HUES6 (cell line): Measurements from ENCODE around the gene KPNA4.

ENCODE experiments used
- H3K27ac ChIP-seq: 2 replicates; pipeline ENCODE4 v1.7.0; 2013; ENCODE audit warnings: low read depth, mild to moderate bottlenecking, low read length, inconsistent platforms
- H3K27me3 ChIP-seq: 2 replicates; pipeline ENCODE4 v1.6.1; 2013; ENCODE audit warnings: low read length; ENCODE audit not compliant: control insufficient read depth, insufficient read depth
- H3K36me3 ChIP-seq: 2 replicates; pipeline ENCODE4 v1.6.1; 2013; ENCODE audit warnings: low read length; ENCODE audit not compliant: control insufficient read depth, insufficient read depth
- H3K4me1 ChIP-seq: 2 replicates; pipeline ENCODE4 v1.6.1; 2013; ENCODE audit warnings: low read length; ENCODE audit not compliant: control insufficient read depth, insufficient read depth
- H3K4me3 ChIP-seq: 2 replicates; pipeline ENCODE4 v1.5.1; 2013; ENCODE audit warnings: low read depth, low read length
- H3K9ac ChIP-seq: one replicate; pipeline ENCODE4 v1.6.1; 2013; ENCODE audit warnings: mild to moderate bottlenecking, low read length
- H3K9me3 ChIP-seq: 2 replicates; pipeline ENCODE4 v1.6.1; 2013; ENCODE audit warnings: low read depth, low read length; ENCODE audit not compliant: control insufficient read depth, insufficient read depth

The KPNA4 gene

GRCh38 chr3:160474416-160474838, 90.9 kb downstream of the KPNA4 start:
- H3K27me3 ChIP-seq: no peaks in the 10 kb centered on the region; the same call in 1 of the 2 replicates
- no peaks in the 10 kb centered on the region for H3K4me1 ChIP-seq

GRCh38 chr3:160473978-160474377, 91.4 kb downstream of the KPNA4 start:
- no peaks in the 10 kb centered on the region for H3K4me1 ChIP-seq
- H3K4me3 ChIP-seq: no peak overlapping the region
- H3K36me3 ChIP-seq: no peaks in the 10 kb centered on the region
- H3K27me3 ChIP-seq: no peaks in the 10 kb centered on the region; the same call in 1 of the 2 replicates
- no peak overlapping the region for H3K27ac ChIP-seq
- no peak overlapping the region for H3K9ac ChIP-seq
- H3K9me3 ChIP-seq: peaks cover 27% of the 10 kb centered on the region

More at GRCh38 chr3:160474416-160474838, 90.9 kb downstream of the KPNA4 start:
- Histone ChIP-seq H3K9ac (no peak overlapping the region), H3K9me3 (peaks cover 23% of the 10 kb centered on the region), H3K4me3 (no peak overlapping the region), H3K36me3 (no peaks in the 10 kb centered on the region), H3K27ac (no peak overlapping the region)

- H3K4me3 ChIP-seq: no peak overlapping the region
- peaks cover 29% of the 10 kb centered on the region for H3K9me3 ChIP-seq
- H3K9ac ChIP-seq: no peak overlapping the region
- no peak overlapping the region for H3K27ac ChIP-seq
- no peaks in the 10 kb centered on the region for H3K36me3 ChIP-seq
- no peaks in the 10 kb centered on the region; the same call in 1 of the 2 replicates for H3K27me3 ChIP-seq
- no peaks in the 10 kb centered on the region for H3K4me1 ChIP-seq
Observed at GRCh38 chr3:160473221-160473620, 92.2 kb downstream of the KPNA4 start.

GRCh38 chr3:160472344-160472743, 93.0 kb downstream of the KPNA4 start:
- Histone ChIP-seq H3K36me3 (no peaks in the 10 kb centered on the region), H3K4me1 (no peaks in the 10 kb centered on the region), H3K9ac (no peak overlapping the region), H3K27me3 (no peaks in the 10 kb centered on the region; the same call in 1 of the 2 replicates), H3K27ac (no peak overlapping the region), H3K4me3 (no peak overlapping the region), H3K9me3 (peaks cover 29% of the 10 kb centered on the region)

GRCh38 chr3:160471892-160472291, 93.5 kb downstream of the KPNA4 start:
- Histone ChIP-seq H3K4me3 (no peak overlapping the region), H3K27me3 (no peaks in the 10 kb centered on the region; the same call in 1 of the 2 replicates), H3K4me1 (no peaks in the 10 kb centered on the region), H3K27ac (no peak overlapping the region), H3K9me3 (peaks cover 29% of the 10 kb centered on the region), H3K9ac (no peak overlapping the region), H3K36me3 (no peaks in the 10 kb centered on the region)

- H3K9ac ChIP-seq: no peak overlapping the region
- no peaks in the 10 kb centered on the region for H3K36me3 ChIP-seq
- H3K4me1 ChIP-seq: no peaks in the 10 kb centered on the region
- peaks cover 29% of the 10 kb centered on the region for H3K9me3 ChIP-seq
- H3K27ac ChIP-seq: no peak overlapping the region
- H3K4me3 ChIP-seq: no peak overlapping the region
- H3K27me3 ChIP-seq: no peaks in the 10 kb centered on the region; the same call in 1 of the 2 replicates
Observed at GRCh38 chr3:160470181-160470580, 95.2 kb downstream of the KPNA4 start.

GRCh38 chr3:160464971-160465370, 100.4 kb downstream of the KPNA4 start:
- peaks cover 17% of the 10 kb centered on the region for H3K9me3 ChIP-seq
- H3K27ac ChIP-seq: no peak overlapping the region
- no peak overlapping the region for H3K9ac ChIP-seq
- H3K4me1 ChIP-seq: no peaks in the 10 kb centered on the region
- no peak overlapping the region for H3K4me3 ChIP-seq
- H3K36me3 ChIP-seq: no peaks in the 10 kb centered on the region
- H3K27me3 ChIP-seq: peaks cover 14% of the 10 kb centered on the region

- Histone ChIP-seq H3K4me3 (no peak overlapping the region), H3K9me3 (peaks cover 18% of the 10 kb centered on the region), H3K36me3 (no peaks in the 10 kb centered on the region), H3K27ac (no peak overlapping the region), H3K9ac (no peak overlapping the region), H3K4me1 (no peaks in the 10 kb centered on the region), H3K27me3 (peaks cover 18% of the 10 kb centered on the region)
Observed at GRCh38 chr3:160464321-160464720, 101.0 kb downstream of the KPNA4 start.

- Histone ChIP-seq H3K9me3 (peaks cover 13% of the 10 kb centered on the region), H3K4me1 (no peaks in the 10 kb centered on the region), H3K4me3 (no peak overlapping the region), H3K27ac (no peak overlapping the region), H3K36me3 (no peaks in the 10 kb centered on the region), H3K27me3 (peaks cover 18% of the 10 kb centered on the region), H3K9ac (no peak overlapping the region)
Observed at GRCh38 chr3:160460033-160460432, 105.3 kb downstream of the KPNA4 start.

- H3K9me3 ChIP-seq: peaks cover 13% of the 10 kb centered on the region
- no peaks in the 10 kb centered on the region for H3K4me1 ChIP-seq
- H3K27me3 ChIP-seq: peaks cover 18% of the 10 kb centered on the region
- no peak overlapping the region for H3K9ac ChIP-seq
- H3K4me3 ChIP-seq: no peak overlapping the region
- no peaks in the 10 kb centered on the region for H3K36me3 ChIP-seq
- no peak overlapping the region for H3K27ac ChIP-seq
Observed at GRCh38 chr3:160459450-160459970, 105.9 kb downstream of the KPNA4 start.

- H3K4me1 ChIP-seq: no peaks in the 10 kb centered on the region
- peaks cover 17% of the 10 kb centered on the region for H3K27me3 ChIP-seq
- no peak overlapping the region for H3K4me3 ChIP-seq
- no peak overlapping the region for H3K9ac ChIP-seq
- no peak overlapping the region for H3K27ac ChIP-seq
- H3K36me3 ChIP-seq: no peaks in the 10 kb centered on the region
- H3K9me3 ChIP-seq: peaks cover 13% of the 10 kb centered on the region
Observed at GRCh38 chr3:160458151-160458550, 107.2 kb downstream of the KPNA4 start.
